ENCODE data around the gene UBE2R2.
"Not testable (repeated sequence)": the region's sequence is repeated elsewhere in the genome, so short reads cannot be mapped to it uniquely, and the experiment has no call there.

UBE2R2 gene

GRCh38 chr9:33816327-33817252 lies at the start of gene UBE2R2:
UBE2R2 (plus strand) TSS chr9:33817160; CDS start chr9:33817758, 598 bp downstream.
- DNase-seq (ENCODE audit: low spot score): peak; percentile 95

GRCh38 chr9:33770156-33770880 lies 46.6 kb upstream of the UBE2R2 start:
- not testable (repeated sequence) for DNase-seq (ENCODE audit: low spot score)

- DNase-seq (ENCODE audit: low spot score): not testable (repeated sequence)
Measured at GRCh38 chr9:33773135-33773534, 43.8 kb upstream of the UBE2R2 start.

GRCh38 chr9:33774074-33774659 lies 42.8 kb upstream of the UBE2R2 start:
- DNase-seq (ENCODE audit: low spot score): not testable (repeated sequence)

- no peak for DNase-seq (ENCODE audit: low spot score)
Measured at GRCh38 chr9:33776578-33776977, 40.4 kb upstream of the UBE2R2 start.

GRCh38 chr9:33778700-33779351 lies 38.1 kb upstream of the UBE2R2 start:
- DNase-seq (ENCODE audit: low spot score): peak; percentile 62

GRCh38 chr9:33780276-33780675 lies 36.7 kb upstream of the UBE2R2 start:
- DNase-seq (ENCODE audit: low spot score): no peak

GRCh38 chr9:33781736-33782135 lies 35.2 kb upstream of the UBE2R2 start:
- no peak for DNase-seq (ENCODE audit: low spot score)

GRCh38 chr9:33782395-33783152 lies 34.4 kb upstream of the UBE2R2 start:
- no peak for DNase-seq (ENCODE audit: low spot score)

- DNase-seq (ENCODE audit: low spot score): no peak
Measured at GRCh38 chr9:33785914-33786313, 31.0 kb upstream of the UBE2R2 start.

- DNase-seq (ENCODE audit: low spot score): no peak
Measured at GRCh38 chr9:33786681-33787080, 30.3 kb upstream of the UBE2R2 start.

GRCh38 chr9:33787839-33788238 lies 29.1 kb upstream of the UBE2R2 start:
- DNase-seq (ENCODE audit: low spot score): no peak

- DNase-seq (ENCODE audit: low spot score): not testable (repeated sequence)
Measured at GRCh38 chr9:33789429-33789828, 27.5 kb upstream of the UBE2R2 start.

GRCh38 chr9:33791117-33791516 lies 25.8 kb upstream of the UBE2R2 start:
- no peak for DNase-seq (ENCODE audit: low spot score)

- DNase-seq (ENCODE audit: low spot score): not testable (repeated sequence)
Measured at GRCh38 chr9:33793496-33793895, 23.5 kb upstream of the UBE2R2 start.

- no peak for DNase-seq (ENCODE audit: low spot score)
Measured at GRCh38 chr9:33794560-33794959, 22.4 kb upstream of the UBE2R2 start.

- no peak for DNase-seq (ENCODE audit: low spot score)
Measured at GRCh38 chr9:33795281-33795680, 21.7 kb upstream of the UBE2R2 start, which contains the start of gene PRSS3. PRSS3 (plus strand) TSS chr9:33795561; CDS start chr9:33795574, 13 bp downstream.

GRCh38 chr9:33795819-33796218 lies 21.1 kb upstream of the UBE2R2 start:
- no peak for DNase-seq (ENCODE audit: low spot score)

- not testable (repeated sequence) for DNase-seq (ENCODE audit: low spot score)
Measured at GRCh38 chr9:33796679-33797078, 20.3 kb upstream of the UBE2R2 start.

- DNase-seq (ENCODE audit: low spot score): no peak
Measured at GRCh38 chr9:33797837-33798236, 19.1 kb upstream of the UBE2R2 start.

- DNase-seq (ENCODE audit: low spot score): no peak
Measured at GRCh38 chr9:33798545-33798944, 18.4 kb upstream of the UBE2R2 start.
